ENCODE results near the gene TNFRSF6B.
"Not testable (repeated sequence)": the region's sequence is repeated elsewhere in the genome, so short reads cannot be mapped to it uniquely, and the experiment has no call there.

Gene TNFRSF6B

DNA sequence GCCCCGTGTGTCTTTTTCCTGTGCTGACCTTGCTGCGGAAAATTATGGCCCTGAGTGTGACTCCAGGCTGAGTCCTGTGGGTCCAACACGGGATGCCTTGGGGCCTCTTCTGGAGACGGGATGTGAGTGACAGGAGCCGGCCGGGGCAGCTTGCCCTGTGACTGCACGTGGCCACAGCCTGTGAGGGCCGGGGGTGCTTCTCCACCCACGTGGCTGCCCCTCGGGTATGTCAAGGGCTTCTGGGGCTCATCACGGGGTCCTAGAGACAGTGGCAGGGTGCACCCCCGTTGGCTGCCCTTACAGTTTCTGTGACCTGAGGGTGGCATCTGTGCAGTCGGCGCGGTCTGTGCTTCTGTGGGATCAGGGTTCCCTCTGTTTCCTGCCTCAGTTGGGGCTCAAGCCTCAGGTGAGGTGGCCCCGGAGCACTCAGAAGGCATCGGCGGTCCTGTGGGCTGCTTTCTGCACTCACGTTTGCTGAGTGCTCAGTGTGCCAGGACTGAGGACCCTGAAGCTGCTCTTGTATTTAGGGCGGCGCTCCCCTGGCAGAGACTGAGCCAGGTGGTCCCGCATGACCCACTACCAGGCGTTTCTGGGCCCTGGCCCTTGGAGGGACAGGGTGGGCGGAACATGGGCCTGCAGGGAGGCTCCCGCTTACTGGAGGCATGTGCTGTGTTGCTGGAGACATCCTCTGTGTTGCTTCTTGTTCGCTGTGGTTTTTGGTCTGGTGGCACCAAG, 33.0 kb upstream of the TNFRSF6B start:
- DNase-seq: no peak

DNA sequence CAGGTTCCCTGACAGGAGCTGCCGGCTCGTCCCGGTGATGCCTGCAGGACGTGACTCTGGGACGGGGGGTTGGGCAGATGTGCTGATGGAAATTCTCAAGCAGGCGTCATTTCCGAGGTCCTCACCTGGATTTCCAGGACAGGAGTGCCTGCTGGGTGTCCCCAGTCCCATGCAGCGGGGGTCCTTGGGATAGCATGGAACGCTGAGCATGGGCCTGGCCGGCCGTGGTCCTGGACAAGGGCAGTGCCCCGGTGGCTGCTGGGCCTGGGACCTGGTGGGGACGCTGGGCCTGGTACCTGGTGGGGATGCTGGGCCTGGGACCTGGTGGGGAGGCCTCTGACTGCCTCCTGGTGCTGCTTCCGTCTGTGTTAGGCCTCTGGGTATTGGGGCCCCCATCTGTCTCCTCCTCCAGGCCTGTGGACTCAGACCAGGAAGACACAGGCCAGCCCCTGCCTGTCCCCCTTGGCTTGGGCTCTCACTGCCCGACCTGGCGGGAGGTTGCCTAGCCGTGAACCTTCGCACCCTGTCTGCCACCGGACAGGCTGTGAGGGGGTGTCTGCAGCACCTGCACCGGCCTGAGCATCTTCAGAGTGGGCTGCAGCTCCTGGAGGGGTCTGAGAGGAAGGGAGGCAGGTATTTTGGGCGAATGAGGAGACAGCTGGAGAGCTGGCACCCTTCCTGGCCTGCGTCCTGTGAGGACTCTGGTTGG, 32.2 kb upstream of the TNFRSF6B start:
- DNase-seq: no peak

DNA sequence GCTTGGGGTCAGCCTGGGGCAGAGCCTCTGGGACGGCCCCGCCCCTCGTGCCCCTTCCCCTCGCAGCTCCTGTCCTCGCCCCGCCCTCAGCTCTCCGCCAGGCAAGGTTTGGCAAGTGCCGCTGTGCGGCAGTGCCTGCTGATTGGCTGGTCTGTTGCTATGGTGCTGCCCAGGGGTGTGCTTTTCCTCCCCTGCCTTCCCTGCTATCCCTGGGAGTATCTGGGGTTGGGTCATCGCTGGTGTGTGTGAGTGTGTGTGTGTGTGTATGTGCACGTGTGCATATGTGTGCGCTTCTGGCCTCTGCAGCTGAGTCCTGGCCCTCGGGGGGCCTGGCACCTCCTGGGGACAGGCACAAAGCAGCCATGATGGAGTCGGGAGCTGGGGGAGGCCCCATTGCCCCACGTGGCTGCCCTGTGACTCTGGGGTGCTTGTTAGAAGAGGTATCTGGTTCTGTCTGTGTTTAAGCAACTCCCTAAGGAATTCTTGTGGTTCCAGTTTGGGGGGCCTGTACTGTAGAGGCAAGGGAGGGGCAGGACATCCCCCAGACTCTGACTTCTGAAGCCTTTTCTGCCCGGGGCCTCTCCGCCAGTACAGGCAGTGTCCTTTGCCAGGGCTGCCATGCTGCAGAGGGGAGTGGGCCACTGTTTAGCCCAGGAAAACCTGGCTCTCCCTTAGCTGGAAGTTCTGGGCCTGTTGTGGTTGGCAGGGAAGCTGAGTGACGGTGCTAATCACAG, 31.4 kb upstream of the TNFRSF6B start:
- DNase-seq: no peak

DNA sequence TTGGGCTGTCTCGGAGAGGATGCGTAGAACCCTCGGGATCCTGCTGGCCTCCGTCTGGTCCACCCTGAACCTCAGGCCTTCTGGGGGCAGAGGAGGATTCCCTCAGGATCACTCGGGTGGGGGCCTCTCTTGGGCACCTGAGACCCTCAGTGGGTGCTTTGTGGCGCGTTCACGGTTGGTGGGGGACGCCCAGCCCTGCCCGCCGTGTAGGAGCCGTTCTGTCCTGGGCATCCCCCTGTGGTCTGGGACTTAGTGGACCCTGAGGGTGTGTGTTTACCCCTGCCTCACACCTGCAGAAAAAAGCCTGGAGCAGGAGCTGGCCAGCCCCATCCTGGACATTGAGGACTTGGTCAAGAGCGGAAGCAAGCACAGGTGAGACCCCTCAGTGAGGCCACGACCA, 30.7 kb upstream of the TNFRSF6B start:
- no peak for DNase-seq

DNA sequence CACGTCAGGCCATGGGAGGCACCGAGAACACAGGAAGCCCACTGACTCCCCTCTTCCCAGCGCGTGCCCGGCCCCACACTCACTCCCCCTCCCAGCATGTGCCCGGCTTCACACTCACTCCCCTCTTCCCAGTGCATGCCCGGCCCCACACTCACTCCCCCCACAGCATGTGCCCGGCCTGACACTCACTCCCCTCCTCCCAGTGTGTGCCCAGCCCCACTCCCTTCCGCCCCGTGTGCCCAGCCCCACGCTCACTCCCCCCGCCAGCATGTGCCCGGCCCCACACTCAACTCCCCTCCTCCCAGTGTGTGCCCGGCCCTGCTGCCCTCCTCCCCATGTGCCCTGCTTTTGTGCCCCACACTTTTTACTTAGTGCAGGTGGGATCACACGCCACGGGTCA, 28.6 kb upstream of the TNFRSF6B start:
- no peak for DNase-seq

DNA sequence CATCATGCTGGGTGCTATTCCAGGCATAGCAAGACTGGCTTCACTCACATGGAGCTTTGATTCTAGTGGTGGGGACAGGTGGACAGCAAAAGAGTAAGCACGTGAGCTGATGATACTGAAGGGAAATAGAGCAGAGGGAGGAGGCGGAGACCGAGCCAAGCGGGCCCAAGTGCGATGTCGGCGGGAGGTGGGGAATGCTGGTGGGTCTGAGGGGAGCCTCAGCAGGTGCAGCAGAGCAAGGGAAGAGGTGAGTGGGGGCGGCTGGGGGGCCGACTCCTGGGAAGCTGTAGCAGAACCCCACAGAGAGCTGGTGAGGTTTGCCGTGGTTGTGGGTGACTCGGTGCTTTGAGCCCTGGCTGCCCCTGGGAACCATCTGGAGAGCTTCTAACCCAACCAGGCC, 28.1 kb upstream of the TNFRSF6B start:
- DNase-seq: no peak

DNA sequence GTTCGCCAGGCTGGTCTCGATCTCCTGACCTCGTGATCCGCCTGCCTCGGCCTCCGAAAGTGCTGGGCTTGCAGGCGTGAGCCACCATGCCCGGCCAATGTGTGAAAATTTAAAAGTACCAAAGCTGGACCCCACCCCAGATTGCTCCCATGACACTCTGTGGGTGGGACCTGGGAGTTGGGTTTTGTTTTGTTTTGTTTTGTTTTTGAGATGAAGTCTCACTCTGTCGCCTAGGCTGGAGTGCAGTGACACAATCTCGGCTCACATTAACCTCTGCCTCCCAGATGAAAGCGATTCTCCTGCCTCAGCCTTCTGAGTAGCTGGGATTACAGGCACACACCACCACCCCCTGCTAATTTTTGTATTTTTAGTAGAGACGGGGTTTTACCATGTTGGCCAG, 24.8 kb upstream of the TNFRSF6B start:
- DNase-seq: not testable (repeated sequence)

DNA sequence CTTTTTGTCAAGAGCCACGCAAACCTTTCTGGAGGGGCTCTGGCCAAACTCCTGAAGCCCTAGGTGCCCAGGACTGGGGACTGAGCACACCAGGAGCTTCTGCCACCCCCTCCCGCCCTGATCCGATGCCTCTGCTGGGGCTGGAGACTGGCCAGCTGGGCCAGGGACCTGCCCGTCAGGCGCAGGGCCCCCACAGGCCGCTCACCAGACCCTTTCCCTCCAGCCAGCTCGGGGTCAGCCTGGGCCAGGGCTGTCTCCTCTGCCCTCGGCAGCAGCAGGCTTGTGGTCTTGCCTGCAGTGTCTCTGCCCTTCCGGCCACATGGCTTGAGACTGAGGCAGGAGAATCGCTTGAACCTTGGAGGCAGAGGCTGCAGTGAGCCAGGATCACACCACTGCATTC, 23.8 kb upstream of the TNFRSF6B start:
- no peak for DNase-seq

DNA sequence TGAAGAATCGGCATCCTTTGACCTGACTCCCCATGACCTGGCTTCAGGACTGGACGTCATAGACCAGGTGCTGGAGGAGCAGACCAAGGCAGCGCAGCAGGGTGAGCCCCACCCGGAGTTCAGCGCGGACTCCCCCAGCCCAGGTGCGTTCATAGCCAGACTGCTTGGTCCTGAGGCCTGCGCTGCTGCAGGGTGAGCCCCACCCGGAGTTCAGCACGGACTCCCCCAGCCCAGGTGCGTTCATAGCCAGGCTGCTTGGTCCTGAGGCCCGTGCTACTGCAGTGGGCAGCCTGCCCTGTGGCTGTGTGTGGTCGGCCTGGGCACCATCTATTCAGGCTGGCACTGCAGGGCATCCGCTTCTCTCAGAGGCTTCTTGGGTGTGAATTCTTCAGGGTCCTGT, 22.5 kb upstream of the TNFRSF6B start:
- no peak for DNase-seq

DNA sequence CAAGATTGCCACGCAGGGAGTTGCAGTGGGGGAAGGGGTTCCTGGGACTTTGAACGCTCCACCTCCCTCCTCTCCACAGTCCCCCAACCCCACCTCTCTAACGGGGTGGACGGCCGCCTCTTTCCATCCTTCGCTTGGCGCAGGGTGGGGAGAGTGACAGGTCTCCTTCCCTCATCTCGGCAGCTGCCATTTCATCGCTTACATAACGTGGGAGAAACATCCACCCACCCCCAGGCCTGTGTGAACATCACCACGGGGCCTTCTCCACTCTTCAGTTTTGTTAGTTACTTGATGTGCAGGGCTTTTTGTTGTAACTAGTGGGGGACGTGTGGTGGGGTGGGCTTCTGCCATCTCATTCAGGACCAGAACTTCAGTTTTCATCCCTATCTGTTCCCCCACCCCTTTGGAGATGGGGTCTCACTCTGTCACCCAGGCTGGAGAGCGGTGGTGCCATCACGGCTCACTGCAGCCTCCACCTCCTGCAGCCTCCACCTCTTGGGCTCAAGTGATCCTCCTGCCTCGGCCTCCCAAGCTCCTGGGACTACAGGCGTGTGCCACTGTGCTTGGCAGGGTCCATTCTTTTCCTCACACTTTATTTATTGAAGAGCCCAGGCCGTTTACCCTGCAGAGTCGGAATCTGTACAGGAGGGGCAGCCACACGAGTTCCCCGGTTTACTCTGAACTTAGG, 20.6 kb upstream of the TNFRSF6B start:
- DNase-seq: no peak

DNA sequence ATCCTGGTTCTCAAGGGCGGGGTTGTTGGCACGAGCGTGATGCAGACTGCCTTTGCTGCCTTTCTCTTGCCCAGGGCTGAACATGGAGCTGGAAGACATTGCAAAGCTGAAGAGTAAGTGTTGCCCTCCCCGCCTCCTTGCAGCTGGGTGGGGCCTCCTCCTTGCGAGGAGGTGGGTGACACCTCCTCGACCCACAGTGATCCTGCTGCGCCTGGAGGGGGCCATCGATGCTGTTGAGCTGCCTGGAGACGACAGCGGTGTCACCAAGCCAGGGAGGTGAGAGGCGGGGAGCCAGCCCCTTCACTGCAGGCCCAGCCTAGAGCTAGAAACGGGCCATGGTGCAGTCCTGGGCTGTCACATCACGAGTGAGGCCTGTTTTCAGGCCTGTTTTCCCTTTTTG, 18.4 kb upstream of the TNFRSF6B start:
- no peak for DNase-seq

DNA sequence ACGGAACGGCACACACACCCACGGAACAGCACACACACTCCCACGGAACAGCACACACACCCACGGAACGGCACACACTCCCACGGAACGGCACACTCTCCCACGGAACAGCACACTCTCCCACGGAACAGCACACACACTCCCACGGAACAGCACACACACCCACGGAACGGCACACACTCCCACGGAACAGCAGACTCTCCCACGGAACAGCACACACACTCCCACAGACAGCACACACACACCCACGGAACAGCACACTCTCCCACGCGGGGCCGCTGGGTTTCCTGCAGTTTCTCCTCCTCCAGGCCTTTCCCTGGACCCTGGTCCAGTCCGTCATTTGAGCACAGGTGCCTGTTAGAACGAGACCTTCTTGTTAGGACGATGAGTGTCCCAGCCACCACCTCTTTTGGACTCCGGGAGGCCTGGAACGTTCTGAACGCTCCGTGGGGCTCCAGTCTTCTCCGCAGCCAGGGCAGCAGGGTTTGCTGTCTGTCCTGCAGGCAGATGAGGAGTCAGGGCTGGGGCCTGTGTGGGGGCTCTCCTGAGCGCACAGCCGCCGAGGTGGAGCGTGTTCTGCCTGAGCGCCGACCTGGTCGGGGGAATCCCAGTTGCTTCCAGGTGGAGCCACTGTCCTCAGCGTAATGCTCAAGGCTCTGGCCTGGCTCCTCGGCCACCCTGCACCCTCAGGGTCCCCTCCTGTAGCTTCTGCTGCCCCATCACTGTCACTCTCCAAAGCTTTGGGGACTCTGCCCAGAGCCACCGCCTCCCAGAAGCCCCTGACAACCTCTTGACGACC, 17.6 kb upstream of the TNFRSF6B start:
- DNase-seq: no peak

DNA sequence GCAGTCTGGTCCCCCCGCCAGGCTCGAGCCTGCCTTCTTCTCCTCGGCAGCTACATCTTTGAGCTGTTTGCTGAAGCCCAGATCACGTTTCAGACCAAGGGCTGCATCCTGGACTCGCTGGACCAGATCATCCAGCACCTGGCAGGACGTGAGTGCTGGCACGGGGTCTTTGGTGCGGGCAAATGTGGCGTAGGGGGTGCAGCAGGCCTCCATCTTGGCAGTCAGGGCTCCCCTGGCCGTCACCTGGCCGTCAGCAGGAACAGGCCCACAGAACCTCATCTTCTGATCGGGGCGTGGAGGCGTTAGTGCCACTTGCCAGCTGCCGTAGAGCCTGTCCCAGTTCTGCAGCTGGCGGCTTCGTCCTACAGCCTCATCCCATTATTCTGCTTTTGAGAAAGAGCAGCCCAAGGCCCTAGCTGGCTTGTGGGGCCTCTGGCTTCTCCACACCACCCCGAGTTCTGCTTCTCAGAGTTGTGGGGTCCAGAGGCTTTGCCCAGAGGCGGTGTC, 16.6 kb upstream of the TNFRSF6B start:
- no peak for DNase-seq

DNA sequence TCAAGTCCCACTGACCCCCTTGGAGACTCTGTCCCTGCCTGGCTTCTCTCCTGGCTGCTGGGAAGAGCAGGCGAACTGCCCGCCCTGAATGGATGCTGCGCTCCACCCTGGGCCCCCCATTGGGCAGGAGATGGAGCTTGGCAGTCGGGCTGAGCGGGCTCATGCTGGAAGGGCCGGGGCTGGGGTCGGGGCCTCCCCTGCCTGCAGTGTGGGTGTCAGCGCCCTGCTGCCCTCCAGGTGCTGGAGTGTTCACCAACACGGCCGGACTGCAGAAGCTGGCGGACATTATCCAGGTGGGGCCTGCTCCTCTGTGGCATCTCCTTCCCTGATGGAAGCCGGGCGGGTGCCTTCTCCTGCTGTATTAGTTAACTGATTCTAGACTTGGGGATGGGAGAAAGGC, 16.0 kb upstream of the TNFRSF6B start:
- no peak for DNase-seq

DNA sequence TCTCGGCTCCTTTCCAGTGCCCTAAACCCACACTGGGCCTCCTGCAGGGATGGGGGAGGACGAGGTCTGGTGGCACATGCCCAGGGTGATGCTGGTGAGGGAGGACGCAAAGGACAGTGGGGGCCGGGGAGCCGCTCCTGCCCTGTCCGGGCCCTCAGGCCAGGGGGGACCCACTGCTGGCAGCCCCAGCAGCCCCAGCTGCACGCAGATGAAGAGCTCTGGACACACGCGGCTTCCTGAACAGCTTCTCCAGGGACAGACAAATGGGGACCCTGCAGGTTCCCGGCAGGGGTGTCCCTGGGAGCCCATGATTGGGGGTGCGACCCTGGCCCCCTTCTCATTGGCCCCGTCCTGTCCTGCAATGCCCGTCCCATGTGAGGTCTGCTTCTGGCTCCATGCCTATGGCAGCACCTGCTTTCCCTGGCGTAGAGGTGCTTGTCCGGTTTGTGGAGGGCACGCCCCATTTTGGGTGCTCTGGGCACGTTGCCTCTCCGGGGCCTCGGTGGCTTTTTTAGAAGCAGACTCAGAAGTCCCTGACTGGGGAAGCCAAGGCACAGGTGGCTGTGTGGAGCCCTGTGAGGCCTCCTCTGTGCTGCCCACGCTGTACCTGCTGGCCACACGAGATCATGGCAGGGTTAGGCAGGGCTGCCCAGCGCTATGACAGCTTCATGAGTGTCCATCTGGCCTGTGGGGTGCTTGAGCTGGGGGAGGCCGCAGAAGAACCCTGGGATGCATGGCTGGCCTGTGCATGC, 15.4 kb upstream of the TNFRSF6B start:
- no peak for DNase-seq

DNA sequence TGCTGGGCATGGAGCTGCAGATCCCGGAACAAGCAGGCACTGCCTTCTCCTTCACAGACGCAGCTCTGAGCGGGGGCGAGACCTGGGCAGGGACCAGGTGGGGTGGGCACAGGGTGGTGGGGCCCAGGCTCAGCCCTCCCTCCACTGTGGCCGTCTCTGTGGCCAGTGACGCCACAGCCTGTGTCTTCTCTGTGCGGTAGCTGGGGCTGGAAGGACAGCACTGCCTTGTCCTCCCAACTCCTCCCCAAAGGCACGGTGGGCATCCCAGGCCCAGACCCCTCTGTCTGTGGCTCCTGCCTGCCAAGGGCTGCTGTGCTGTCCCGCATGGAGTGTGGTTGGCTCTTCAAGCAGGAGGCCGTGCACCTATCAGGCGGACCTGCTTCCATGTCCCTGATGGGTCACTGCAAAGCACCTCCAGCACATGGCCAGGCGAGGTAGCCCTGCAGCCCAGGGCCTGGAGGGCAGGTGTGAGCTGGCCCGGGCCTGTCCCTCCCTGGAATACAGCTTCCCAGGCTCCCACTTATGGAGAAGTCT, 14.8 kb upstream of the TNFRSF6B start:
- DNase-seq: no peak

DNA sequence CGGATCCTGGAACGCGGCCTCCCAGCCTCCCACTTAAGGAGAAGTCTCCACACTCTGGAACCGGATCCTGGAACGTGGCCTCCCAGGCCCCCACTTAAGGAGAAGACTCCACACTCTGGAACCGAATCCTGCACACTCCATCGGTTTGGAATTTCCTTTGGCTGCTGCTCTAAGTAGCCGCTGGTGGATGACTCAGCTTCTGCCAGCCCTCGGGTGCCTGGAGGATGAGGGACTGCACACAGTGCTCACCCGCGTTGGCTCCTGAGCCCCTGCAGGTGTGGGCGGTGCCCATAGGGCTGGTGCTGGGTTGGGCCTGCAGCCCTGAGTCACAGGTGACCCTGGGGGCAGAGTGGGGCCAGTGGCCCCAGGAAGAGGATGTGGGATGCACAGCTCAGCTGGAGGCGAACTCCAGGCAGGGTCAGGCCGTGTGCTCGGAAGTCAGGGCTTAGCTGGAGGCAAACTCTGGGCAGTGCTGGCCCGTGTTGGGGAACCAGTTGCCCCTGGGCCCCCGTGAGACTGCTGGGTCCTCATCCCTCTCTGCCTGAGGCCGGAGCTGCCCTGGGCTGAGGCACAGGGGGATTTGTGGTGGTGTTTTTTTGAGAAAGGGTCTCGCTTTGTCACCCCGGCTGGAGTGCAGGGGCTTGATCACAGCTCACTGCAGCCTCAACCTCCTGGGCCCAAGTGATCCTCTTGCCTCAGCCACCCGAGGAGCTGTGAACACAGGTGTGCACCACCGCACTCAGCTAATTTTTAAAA, 13.9 kb upstream of the TNFRSF6B start:
- no peak for DNase-seq

DNA sequence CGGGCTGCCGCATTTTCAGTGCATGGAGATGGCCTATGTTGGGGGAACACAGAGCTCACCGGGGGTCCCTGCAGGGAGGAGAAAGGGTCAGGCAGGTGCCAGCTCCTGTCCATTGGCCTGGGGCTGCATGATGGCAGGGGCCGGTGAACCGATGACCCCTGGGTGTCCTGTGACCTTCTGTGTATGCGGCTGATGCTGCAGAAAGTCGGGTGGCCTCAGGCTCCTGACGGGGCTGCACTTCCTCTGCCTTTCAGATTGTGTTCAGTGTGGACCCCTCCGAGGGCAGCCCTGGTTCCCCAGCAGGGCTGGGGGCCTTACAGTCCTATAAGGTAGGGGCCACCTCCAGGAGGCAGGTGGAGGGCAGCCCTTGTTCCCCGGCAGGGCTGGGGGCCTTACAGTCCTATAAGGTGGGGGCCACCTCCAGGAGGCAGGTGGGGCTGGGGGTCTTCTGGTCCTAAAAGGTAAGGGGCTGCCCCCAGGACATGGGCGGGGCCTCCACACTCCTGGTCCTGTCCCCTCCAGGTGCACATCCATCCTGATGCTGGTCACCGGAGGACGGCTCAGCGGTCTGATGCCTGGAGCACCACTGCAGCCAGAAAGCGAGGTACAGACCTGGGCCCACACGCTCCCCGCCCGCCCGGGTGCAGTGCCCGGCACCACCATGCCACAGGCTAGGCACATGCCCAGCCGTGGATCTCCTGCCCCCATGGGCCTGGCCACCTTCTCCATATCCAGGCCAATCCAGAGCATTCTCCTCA, 11.0 kb upstream of the TNFRSF6B start:
- no peak for DNase-seq

DNA sequence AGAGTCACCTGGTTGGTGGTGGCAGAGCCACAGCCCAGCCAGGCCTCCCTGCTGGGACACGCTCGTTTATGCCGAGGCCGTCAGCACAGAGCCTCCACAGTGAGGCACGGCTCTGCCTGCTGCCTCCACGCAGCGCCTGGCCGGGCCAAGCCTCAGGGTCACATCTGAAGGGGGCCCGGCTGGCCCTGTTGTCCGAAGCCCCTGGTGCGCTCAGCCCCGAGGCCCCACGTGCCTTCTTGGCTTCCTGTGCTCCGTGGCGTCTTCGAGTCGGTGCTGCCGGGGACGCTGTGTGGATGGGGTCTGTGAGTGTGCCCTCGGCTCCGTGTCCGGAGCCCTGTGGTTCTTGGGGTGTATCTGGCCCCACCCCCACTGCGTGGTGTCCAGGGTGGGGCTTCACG, 10.4 kb upstream of the TNFRSF6B start:
- no peak for DNase-seq
